HepG2 (cell line): ENCODE measurements around the gene WDR70. TPM values are rescaled to one million over a fixed set of nuclear protein-coding genes. Genes with fewer than 3 reads are reported as not detected.

ENCODE experiments used
- ATAC-seq: fragments of 200-7000 bp; cut with Tn5 transposase; 3 replicates; pipeline ENCODE4 v1.9.1; 2020; ENCODE audit warnings: mild to moderate bottlenecking, moderate library complexity
- BruUV-seq: library from RNA; stranded (reverse); fragments of 400-500 nt; replicated peaks from 2 replicates; lab custom pipeline; 2021; lab: Mats Ljungman, UMichigan
- CTCF ChIA-PET: fragments of 300-600 bp; formaldehyde crosslinking; extraction: SDS; loops from one replicate; lab custom pipeline; 2021; ENCODE audit warnings: low total read pairs, inconsistent platforms, low intra/inter-chr PET ratio; lab: Yijun Ruan, JAX
- POLR2A ChIA-PET: fragments of 350-600 bp; sonication (Branson Sonifier 250); formaldehyde crosslinking; loops from one replicate; lab custom pipeline; 2020; ENCODE audit warnings: antibody characterized with exemption, inconsistent platforms; lab: Yijun Ruan, JAX
- DNase-seq: peaks from one replicate; pipeline ENCODE4 v3.0.0-alpha.2; 2015; ENCODE audit warnings: low spot score
- FAIRE-seq: peaks from 3 replicates; lab custom pipeline; 2011; peaks lifted over from hg19 to GRCh38; lab: Jason Lieb, UNC
- H2AFZ ChIP-seq: one replicate; pipeline ENCODE4 v1.6.1; 2011; ENCODE audit warnings: low read length, inconsistent platforms
- H3K27ac ChIP-seq: fragments of 300-600 bp; 3 replicates; pipeline ENCODE4 v1.8.0; 2011; ENCODE audit warnings: mixed run types, mild to moderate bottlenecking, mixed read lengths, low read length, inconsistent platforms; ENCODE audit not compliant: insufficient read depth; ENCODE audit errors: extremely low read length
- H3K27me3 ChIP-seq, 2 experiments: fragments of 200-600 bp in 1 of 2; 2 replicates in 1 of 2; 3 replicates in 1 of 2; pipeline versions ENCODE4 v1.6.0 to v1.8.0; 2011; ENCODE audit warnings: low read length in 2 of 2, mild to moderate bottlenecking in 2 of 2, moderate library complexity in 2 of 2, inconsistent platforms in 1 of 2; ENCODE audit not compliant: insufficient read depth in 2 of 2, control insufficient read depth in 1 of 2
- H3K36me3 ChIP-seq, 2 experiments: fragments of 200-600 bp in 1 of 2; replicated peaks in 1 of 2; 2 replicates in 1 of 2; 3 replicates in 1 of 2; pipeline versions ENCODE4 v1.5.1 to v1.8.0; 2011; ENCODE audit warnings: low read length in 2 of 2, inconsistent platforms in 1 of 2; ENCODE audit not compliant: insufficient read depth in 2 of 2, control insufficient read depth in 1 of 2
- H3K4me1 ChIP-seq: 2 replicates; pipeline ENCODE4 v1.5.1; 2012; ENCODE audit warnings: low read length, inconsistent platforms; ENCODE audit not compliant: insufficient read depth
- H3K4me2 ChIP-seq: 2 replicates; pipeline ENCODE4 v1.6.0; 2011; ENCODE audit warnings: low read depth, low read length, inconsistent platforms
- H3K4me3 ChIP-seq, 3 experiments: fragments of 200-600 bp in 1 of 3; sonication (generic), shearing (Covaris generic) in 1 of 3; replicated peaks in 1 of 3; 2 replicates each; pipeline ENCODE4 v1.5.1; 2011 to 2016; ENCODE audit warnings: low read length in 3 of 3, inconsistent platforms in 2 of 3, low read depth in 2 of 3, mild to moderate bottlenecking in 2 of 3, control low read depth in 1 of 3, mixed read lengths in 1 of 3; ENCODE audit not compliant: insufficient read depth in 1 of 3
- H3K79me2 ChIP-seq: one replicate; pipeline ENCODE4 v1.6.1; 2011; ENCODE audit warnings: low read length, inconsistent platforms; ENCODE audit not compliant: insufficient read depth
- H3K9ac ChIP-seq: 2 replicates; pipeline ENCODE4 v1.6.0; 2011; ENCODE audit warnings: mild to moderate bottlenecking, low read depth, low read length, inconsistent platforms; ENCODE audit not compliant: insufficient read depth
- H3K9me3 ChIP-seq: 2 replicates; pipeline ENCODE4 v1.5.1; 2012; ENCODE audit warnings: mild to moderate bottlenecking, low read length
- H4K20me1 ChIP-seq: 2 replicates; pipeline ENCODE4 v1.6.0; 2011; ENCODE audit warnings: inconsistent platforms, mild to moderate bottlenecking, low read length, moderate library complexity; ENCODE audit not compliant: insufficient read depth
- FLYWCH1 ChIP-seq: sonication (generic); formaldehyde crosslinking; IDR thresholded peaks from 2 replicates; pipeline ENCODE4 v1.8.1; 2023; ENCODE audit warnings: mild to moderate bottlenecking, missing genetic modification reagents
- RBM22 ChIP-seq: fragments of 200-400 bp; formaldehyde crosslinking; optimal IDR thresholded peaks from 2 replicates; pipeline ENCODE3; 2017; ENCODE audit warnings: mild to moderate bottlenecking, low read length, moderate library complexity
- RXRA ChIP-seq: sonication (generic); formaldehyde crosslinking; IDR thresholded peaks from 2 replicates; pipeline ENCODE4 v1.5.1; 2020; ENCODE audit warnings: missing genetic modification reagents
- SMARCE1 ChIP-seq: fragments of 450-650 bp; IDR thresholded peaks from 2 replicates; pipeline ENCODE4 v1.6.1; 2017; ENCODE audit warnings: borderline replicate concordance
- SOX13 ChIP-seq, 3 experiments: fragments of 450-650 bp in 1 of 3; sonication (generic) in 1 of 3; formaldehyde crosslinking in 1 of 3; IDR thresholded peaks in 2 of 3; conservative IDR thresholded peaks in 1 of 3; 2 replicates each; pipeline versions ENCODE4 v1.5.0 to v1.6.1; 2016 to 2020; ENCODE audit warnings: antibody characterized with exemption in 1 of 3, mild to moderate bottlenecking in 1 of 3, missing compliant biosample characterization in 1 of 3, missing genetic modification reagents in 1 of 3, moderate library complexity in 1 of 3
- ZFP1 ChIP-seq: IDR thresholded peaks from 2 replicates; pipeline ENCODE4 v1.6.1; 2016
- ZFY ChIP-seq: sonication (generic); formaldehyde crosslinking; IDR thresholded peaks from 2 replicates; pipeline ENCODE4 v1.4.0; 2020; ENCODE audit warnings: missing genetic modification reagents
- ZNF160 ChIP-seq: sonication (generic); formaldehyde crosslinking; IDR thresholded peaks from 2 replicates; pipeline ENCODE4 v1.8.0; 2022; ENCODE audit warnings: mild to moderate bottlenecking, inconsistent platforms, missing genetic modification reagents
- WGBS: methylation state at CpG from one replicate; pipeline ENCODE4 v1.1.6; 2017; ENCODE audit warnings: low lambda C conversion rate; 5-methylcytosine and 5-hydroxymethylcytosine counted together
- in situ Hi-C: cut with HindIII; loops from 2 replicates; pipeline ENCODE4 v1.10.0; 2017; ENCODE audit warnings: low pct_unique_long_range_greater_than_20kb; ENCODE audit not compliant: extremely low pct_ligation_motif_present
- intact Hi-C: fragments of 100-400 bp; cut with micrococcal nuclease; formaldehyde crosslinking; loops from one replicate; pipeline ENCODE4 v1.10.0; 2022; ENCODE audit not compliant: unreplicated experiment
- polyA plus RNA-seq, 8 experiments: library from polyadenylated mRNA; depleted of rRNA in 3 of 8; stranded (reverse) in 7 of 8; unstranded in 1 of 8; fragments of >200 nt; fragmentation: Illumina TruSeq in 4 of 8; extraction: Trizol in 4 of 8; gene quantifications; 2 replicates each; pipeline versions ENCODE4 v1.2.1 to v1.2.3, GENCODE V29; 2011 to 2016; ENCODE audit warnings: low read depth in 4 of 8, missing spikeins in 1 of 8, mixed read lengths in 1 of 8; ENCODE audit not compliant: insufficient read depth in 1 of 8
- total RNA-seq, 5 experiments: library from RNA; depleted of rRNA; stranded (reverse); fragments of >200 nt; fragmentation: Illumina TruSeq; extraction: Trizol; gene quantifications; 2 replicates each; pipeline ENCODE4 v1.2.3, GENCODE V29; 2016; ENCODE audit warnings: low read depth in 1 of 5
- TF ChIP-seq, protein P1 (sequence below): IDR thresholded peaks from 2 replicates; pipeline ENCODE4 v1.6.1; 2018; ENCODE audit warnings: missing genetic modification reagents
- TF ChIP-seq, protein P2 (sequence below), 2 experiments: sonication (generic) in 1 of 2; formaldehyde crosslinking in 1 of 2; IDR thresholded peaks; 2 replicates each; pipeline versions ENCODE4 v1.6.1 to v1.9.0; 2014 to 2022; ENCODE audit warnings: antibody characterized with exemption in 1 of 2, borderline replicate concordance in 1 of 2, inconsistent platforms in 1 of 2, low read depth in 1 of 2, missing genetic modification reagents in 1 of 2

Gene WDR70
- total and polyA plus RNA-seq, 2 of the 13 experiments (the other 11 are each of a cell fraction or from before 2014, with no cell fraction given) = 14.6 to 30.6 TPM

DNA sequence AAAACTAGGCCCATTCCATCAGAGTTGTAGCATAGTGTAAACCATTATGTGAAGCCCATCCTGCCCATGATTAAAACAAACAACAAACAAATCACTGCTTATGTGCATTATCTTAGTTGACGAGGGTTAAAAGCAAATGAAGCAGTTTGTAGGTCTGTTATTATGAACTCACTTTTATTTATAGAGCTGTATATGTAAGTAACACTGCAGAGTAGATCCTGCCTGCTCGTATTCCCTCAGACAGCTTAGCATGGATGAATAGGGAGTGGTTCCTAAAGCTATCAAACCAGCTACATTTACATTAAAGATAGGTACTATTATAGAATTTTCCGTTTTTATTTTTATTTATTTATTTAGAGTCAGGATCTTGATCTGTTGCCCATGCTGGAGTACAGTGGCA lies 348.1 kb downstream of the WDR70 start (continued):
- TF ChIP-seq SOX13 (IDR thresholded peaks at IDR 0.05) (no peak), SOX13 (CRISPR knock-in tag; conservative IDR thresholded peaks at IDR 0.05 in 1 of 2, IDR thresholded peaks at IDR 0.05 in 1 of 2) (no peak)

DNA sequence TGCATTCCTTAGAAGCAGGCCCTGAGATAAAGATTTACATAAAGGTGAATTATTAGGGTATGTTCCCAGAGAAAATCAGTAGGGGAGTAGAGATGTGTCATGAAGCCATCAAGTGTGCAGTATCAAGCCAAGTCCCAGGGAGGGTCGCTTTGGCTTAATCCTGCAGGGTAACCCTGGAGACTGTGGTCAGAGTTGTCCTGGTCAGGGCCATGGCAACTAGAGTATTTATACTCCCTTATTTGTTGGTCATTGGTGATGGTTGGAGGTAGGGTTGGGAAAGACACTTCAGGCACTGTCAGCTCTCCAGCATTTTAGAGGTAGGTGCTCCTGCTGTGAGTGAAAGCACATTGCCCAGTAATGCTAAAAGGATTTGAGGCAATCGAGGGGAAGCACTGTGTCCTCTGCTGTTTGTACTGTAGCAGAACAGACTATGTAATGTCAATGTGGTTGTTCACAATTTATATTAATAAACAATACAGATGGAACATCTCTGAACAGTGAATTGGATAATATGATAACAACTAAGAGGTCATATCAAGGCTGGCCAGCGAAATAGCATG lies 351.9 kb downstream of the WDR70 start:
- Histone ChIP-seq H3K4me2 (no peak overlapping the region), H3K4me1 (peaks cover 11% of the 10 kb centered on the region), H3K4me3 (no peak overlapping the region), H3K79me2 (no peaks in the 10 kb centered on the region), H3K27ac (no peak overlapping the region), H3K9me3 (no peaks in the 10 kb centered on the region), H3K36me3 (peaks cover 1 to 10% of the 10 kb centered on the region in 2 experiments; a peak in 2 of 5 replicates), H4K20me1 (no peaks in the 10 kb centered on the region), H2AFZ (no peak overlapping the region), H3K27me3 (no peaks in the 10 kb centered on the region), H3K9ac (no peak overlapping the region)
- in situ Hi-C loops (no loop called here), intact Hi-C loops (no loop called here)
- FAIRE-seq = no peak
- POLR2A ChIA-PET = no interaction called here
- WGBS = 95% methylated on average over 3 of the region's 3 CpGs
- no TSS peak for BruUV-seq
- TF ChIP-seq RBM22 = no peak
- no peak for TF ChIP-seq ZFP1
- no peak for TF ChIP-seq ZFY (CRISPR knock-in tag)
- TF ChIP-seq RXRA (CRISPR knock-in tag) = no peak
- no peak for TF ChIP-seq ZNF160 (CRISPR knock-in tag)
- no peak for DNase-seq
- ATAC-seq = no peak
- CTCF ChIA-PET = no interaction called here

DNA sequence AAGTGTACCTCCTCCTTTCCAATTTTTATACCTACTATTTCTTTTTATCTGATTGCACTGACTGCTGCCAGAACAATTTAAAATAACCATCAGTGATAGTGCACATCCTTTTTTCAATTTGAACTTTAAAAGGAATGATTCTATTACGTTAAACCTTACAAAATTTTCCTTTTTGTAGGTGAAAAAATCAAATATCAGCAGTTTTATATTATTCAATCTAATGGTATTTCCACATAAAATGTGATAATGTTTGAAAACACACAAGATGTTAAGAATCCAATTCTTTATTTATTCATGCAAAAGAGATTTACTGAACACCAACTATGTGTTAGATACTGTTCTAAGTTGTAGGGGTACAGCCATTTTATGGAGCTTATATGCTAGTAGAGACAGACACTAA lies 355.0 kb downstream of the WDR70 start:
- no peak for ATAC-seq
- ChIA-PET CTCF (no interaction called here), POLR2A (no interaction called here)
- DNase-seq = no peak
- Histone ChIP-seq H3K36me3 (peaks cover 0 to 5% of the 10 kb centered on the region in 2 experiments; a peak in 2 of 5 replicates), H3K27ac (no peak overlapping the region), H3K9me3 (no peaks in the 10 kb centered on the region), H4K20me1 (no peaks in the 10 kb centered on the region), H3K27me3 (no peaks in the 10 kb centered on the region), H3K9ac (no peak overlapping the region), H3K79me2 (no peaks in the 10 kb centered on the region), H3K4me3 (no peak overlapping the region), H3K4me1 (peaks cover 7% of the 10 kb centered on the region), H2AFZ (no peak overlapping the region), H3K4me2 (no peak overlapping the region)
- intact Hi-C loops = no loop called here
- in situ Hi-C loops = no loop called here
- no peak for FAIRE-seq
- BruUV-seq = no TSS peak
- 0% methylated on average over 1 of the region's 1 CpG for WGBS
- TF ChIP-seq SMARCE1 (no peak), FLYWCH1 (CRISPR knock-in tag) (no peak)
- TF ChIP-seq, protein P1, sequence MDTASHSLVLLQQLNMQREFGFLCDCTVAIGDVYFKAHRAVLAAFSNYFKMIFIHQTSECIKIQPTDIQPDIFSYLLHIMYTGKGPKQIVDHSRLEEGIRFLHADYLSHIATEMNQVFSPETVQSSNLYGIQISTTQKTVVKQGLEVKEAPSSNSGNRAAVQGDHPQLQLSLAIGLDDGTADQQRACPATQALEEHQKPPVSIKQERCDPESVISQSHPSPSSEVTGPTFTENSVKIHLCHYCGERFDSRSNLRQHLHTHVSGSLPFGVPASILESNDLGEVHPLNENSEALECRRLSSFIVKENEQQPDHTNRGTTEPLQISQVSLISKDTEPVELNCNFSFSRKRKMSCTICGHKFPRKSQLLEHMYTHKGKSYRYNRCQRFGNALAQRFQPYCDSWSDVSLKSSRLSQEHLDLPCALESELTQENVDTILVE (CRISPR knock-in tag) = no peak
- TF ChIP-seq, protein P2, sequence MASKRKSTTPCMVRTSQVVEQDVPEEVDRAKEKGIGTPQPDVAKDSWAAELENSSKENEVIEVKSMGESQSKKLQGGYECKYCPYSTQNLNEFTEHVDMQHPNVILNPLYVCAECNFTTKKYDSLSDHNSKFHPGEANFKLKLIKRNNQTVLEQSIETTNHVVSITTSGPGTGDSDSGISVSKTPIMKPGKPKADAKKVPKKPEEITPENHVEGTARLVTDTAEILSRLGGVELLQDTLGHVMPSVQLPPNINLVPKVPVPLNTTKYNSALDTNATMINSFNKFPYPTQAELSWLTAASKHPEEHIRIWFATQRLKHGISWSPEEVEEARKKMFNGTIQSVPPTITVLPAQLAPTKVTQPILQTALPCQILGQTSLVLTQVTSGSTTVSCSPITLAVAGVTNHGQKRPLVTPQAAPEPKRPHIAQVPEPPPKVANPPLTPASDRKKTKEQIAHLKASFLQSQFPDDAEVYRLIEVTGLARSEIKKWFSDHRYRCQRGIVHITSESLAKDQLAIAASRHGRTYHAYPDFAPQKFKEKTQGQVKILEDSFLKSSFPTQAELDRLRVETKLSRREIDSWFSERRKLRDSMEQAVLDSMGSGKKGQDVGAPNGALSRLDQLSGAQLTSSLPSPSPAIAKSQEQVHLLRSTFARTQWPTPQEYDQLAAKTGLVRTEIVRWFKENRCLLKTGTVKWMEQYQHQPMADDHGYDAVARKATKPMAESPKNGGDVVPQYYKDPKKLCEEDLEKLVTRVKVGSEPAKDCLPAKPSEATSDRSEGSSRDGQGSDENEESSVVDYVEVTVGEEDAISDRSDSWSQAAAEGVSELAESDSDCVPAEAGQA (IDR thresholded peaks at IDR 0.05; ENCODE audit: low read depth) = no peak
- TF ChIP-seq, protein P2 (CRISPR knock-in tag; IDR thresholded peaks at IDR 0.05; ENCODE audit: borderline replicate concordance) = no peak
